OCI-LY1 (cell line): ENCODE measurements around the gene CDC42BPA.

Source experiments
- EZH2 ChIP-seq: fragments of 200-600 bp; sonication (generic), shearing (Covaris generic); IDR thresholded peaks from 2 replicates; pipeline ENCODE4 v1.8.0; 2017; ENCODE audit warnings: borderline replicate concordance, mixed run types, mild to moderate bottlenecking, antibody characterized with exemption, low read length, moderate library complexity, mixed read lengths
- TF ChIP-seq, protein P1 (sequence below): fragments of 200-600 bp; sonication (generic), shearing (Covaris generic); IDR thresholded peaks from 2 replicates; pipeline ENCODE4 v1.5.1; 2017; ENCODE audit warnings: mild to moderate bottlenecking, antibody characterized with exemption, low read length, moderate library complexity, mixed read lengths

DNA sequence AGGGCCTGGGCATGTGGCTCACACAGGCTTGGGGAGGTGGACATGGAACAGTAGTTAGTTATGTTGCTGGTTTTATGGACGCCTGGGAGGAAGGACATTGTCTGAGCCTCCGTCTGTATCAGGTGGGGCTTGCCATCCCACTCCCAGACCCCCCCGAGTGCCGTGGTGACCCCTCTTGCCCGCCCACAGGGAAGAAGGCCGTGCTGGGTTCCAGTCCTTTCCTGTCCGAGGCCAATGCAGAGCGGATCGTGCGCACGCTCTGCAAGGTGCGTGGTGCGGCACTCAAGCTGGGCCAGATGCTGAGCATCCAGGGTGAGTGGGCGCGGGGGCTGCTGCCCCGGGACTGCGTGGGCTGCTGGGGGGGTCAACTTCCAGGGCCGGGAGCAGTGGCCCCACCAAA is 336.5 kb downstream of the CDC42BPA start:
- TF ChIP-seq, protein P1, sequence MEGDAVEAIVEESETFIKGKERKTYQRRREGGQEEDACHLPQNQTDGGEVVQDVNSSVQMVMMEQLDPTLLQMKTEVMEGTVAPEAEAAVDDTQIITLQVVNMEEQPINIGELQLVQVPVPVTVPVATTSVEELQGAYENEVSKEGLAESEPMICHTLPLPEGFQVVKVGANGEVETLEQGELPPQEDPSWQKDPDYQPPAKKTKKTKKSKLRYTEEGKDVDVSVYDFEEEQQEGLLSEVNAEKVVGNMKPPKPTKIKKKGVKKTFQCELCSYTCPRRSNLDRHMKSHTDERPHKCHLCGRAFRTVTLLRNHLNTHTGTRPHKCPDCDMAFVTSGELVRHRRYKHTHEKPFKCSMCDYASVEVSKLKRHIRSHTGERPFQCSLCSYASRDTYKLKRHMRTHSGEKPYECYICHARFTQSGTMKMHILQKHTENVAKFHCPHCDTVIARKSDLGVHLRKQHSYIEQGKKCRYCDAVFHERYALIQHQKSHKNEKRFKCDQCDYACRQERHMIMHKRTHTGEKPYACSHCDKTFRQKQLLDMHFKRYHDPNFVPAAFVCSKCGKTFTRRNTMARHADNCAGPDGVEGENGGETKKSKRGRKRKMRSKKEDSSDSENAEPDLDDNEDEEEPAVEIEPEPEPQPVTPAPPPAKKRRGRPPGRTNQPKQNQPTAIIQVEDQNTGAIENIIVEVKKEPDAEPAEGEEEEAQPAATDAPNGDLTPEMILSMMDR = no peak
- no peak for TF ChIP-seq EZH2
